Esophagus muscularis mucosa (tissue), 4 donors: Measurements from ENCODE around the gene NT5DC1. TPM values are rescaled to one million over a fixed set of nuclear protein-coding genes. Genes with fewer than 3 reads are reported as not detected.

ENCODE experiments used
- DNase-seq: peaks from one replicate; pipeline ENCODE4 v3.0.0-alpha.2; 2017; ENCODE audit errors: extremely low spot score
- H3K27ac ChIP-seq, 4 donors: fragments of 200-600 bp; sonication (generic); replicated peaks in 1 of 4; 1 replicate in 3 of 4; 2 replicates in 1 of 4; pipeline ENCODE4 v1.5.1; 2016 to 2019; ENCODE audit warnings: mild to moderate bottlenecking in 1 of 4
- H3K27me3 ChIP-seq, 4 donors: fragments of 200-600 bp; sonication (generic); one replicate each; pipeline versions ENCODE4 v1.5.1 to v1.6.0; 2016 to 2019
- H3K36me3 ChIP-seq, 4 donors: fragments of 200-600 bp; sonication (generic); one replicate each; pipeline ENCODE4 v1.5.1; 2016 to 2019
- H3K4me1 ChIP-seq, 4 donors: fragments of 200-600 bp; sonication (generic); one replicate each; pipeline ENCODE4 v1.5.1; 2016 to 2019
- H3K4me3 ChIP-seq, 4 donors: fragments of 200-600 bp; sonication (generic); 1 replicate in 2 of 4; 2 replicates in 2 of 4; pipeline ENCODE4 v1.5.1; 2016 to 2019; ENCODE audit warnings: mild to moderate bottlenecking in 4 of 4, moderate library complexity in 1 of 4
- H3K9me3 ChIP-seq, 4 donors: fragments of 200-600 bp; sonication (generic); 1 replicate in 3 of 4; 2 replicates in 1 of 4; pipeline ENCODE4 v1.5.1; 2016 to 2019
- CTCF ChIP-seq, 3 experiments: fragments of 200-600 bp in 2 of 3; fragments of 450-650 bp in 1 of 3; sonication (generic) in 2 of 3; IDR thresholded peaks; one replicate each; pipeline ENCODE4 v1.5.1; 2017 to 2019; ENCODE audit warnings: antibody characterized with exemption in 3 of 3, mild to moderate bottlenecking in 2 of 3, moderate library complexity in 1 of 3
- EP300 ChIP-seq: sonication (generic); formaldehyde crosslinking; IDR thresholded peaks from one replicate; pipeline ENCODE4 v1.6.1; 2017; ENCODE audit warnings: antibody characterized with exemption
- POLR2A ChIP-seq: fragments of 450-650 bp; IDR thresholded peaks from one replicate; pipeline ENCODE4 v1.6.1; 2017; ENCODE audit warnings: antibody characterized with exemption, moderate library complexity, mild to moderate bottlenecking, low read depth
- POLR2AphosphoS5 ChIP-seq, 2 donors: sonication (generic); formaldehyde crosslinking; IDR thresholded peaks; one replicate each; pipeline ENCODE4 v1.6.1; 2017; ENCODE audit warnings: antibody characterized with exemption in 2 of 2
- WGBS: methylation state at CpG from one replicate; pipeline ENCODE4 v1.1.5; 2018; 5-methylcytosine and 5-hydroxymethylcytosine counted together
- intact Hi-C: fragments of 100-400 bp; cut with DNase I; formaldehyde crosslinking; loops from one replicate; pipeline ENCODE4 v1.15.1; 2023
- total RNA-seq, 4 donors: library from RNA; depleted of rRNA; stranded (reverse); fragments of >200 nt; gene quantifications; one replicate each; pipeline versions ENCODE4 v1.1.0 to v1.2.1, GENCODE V29; 2016

NT5DC1 gene
- total RNA-seq, 4 donors from 2014 or later: 4.1 to 8.4 (median 6.7) TPM

DNA sequence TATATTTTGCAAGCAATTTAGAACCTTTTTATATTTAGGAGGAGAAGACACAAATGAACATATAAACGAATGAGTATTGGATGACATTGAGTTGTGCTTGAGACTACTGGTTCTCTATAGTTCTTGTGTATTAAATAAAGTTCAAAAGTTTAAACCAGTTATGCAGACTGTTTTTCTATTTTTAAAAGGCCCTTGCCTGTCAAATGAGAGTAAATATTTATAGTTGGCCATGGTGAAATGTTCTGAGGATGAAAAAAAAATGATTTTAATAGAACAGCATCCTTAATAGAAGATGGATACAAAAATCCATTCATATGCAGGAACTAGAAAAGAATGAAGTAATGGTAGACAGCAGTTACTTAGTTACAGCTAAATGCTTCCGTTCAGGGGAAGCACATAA lies 88.8 kb downstream of the NT5DC1 start:
- Histone ChIP-seq H3K9me3 (no peaks in the 10 kb centered on the region), H3K4me1 (peaks cover 17 to 33% (median 30%) of the 10 kb centered on the region in 4 donors), H3K27ac (no peak overlapping the region), H3K36me3 (no peaks in the 10 kb centered on the region), H3K27me3 (no peaks in the 10 kb centered on the region), H3K4me3 (no peak overlapping the region)
- no peak for TF ChIP-seq POLR2AphosphoS5 (IDR thresholded peaks at IDR 0.05)
- no peak for TF ChIP-seq POLR2A
- TF ChIP-seq CTCF (IDR thresholded peaks at IDR 0.05): no peak
- no peak for TF ChIP-seq EP300
- 32% methylated on average over 2 of the region's 2 CpGs for WGBS
- intact Hi-C loops: no loop called here
- no peak for DNase-seq

DNA sequence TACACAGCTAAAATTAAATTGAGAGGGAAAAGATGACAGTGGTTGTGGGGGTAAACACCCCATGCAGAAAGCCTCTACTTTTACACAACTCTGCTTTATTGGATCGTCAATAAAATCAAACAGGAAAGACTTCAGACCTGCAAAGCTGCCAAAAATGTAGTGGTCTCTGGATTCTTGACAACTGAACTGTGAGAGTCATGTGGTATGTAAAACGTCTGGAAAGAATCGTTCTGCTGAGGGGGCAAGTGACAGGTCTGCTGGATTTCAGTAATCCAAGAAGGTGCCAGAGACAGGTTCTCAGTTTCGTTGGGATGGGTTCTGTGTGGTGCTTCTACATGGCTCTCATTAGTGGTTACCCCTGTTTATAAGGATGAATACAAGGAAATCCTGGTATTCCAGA lies 89.9 kb downstream of the NT5DC1 start:
- WGBS: 39% methylated on average over 4 of the region's 4 CpGs
- H3K27me3 ChIP-seq: no peaks in the 10 kb centered on the region
- TF ChIP-seq POLR2A: no peak
- no peak for TF ChIP-seq CTCF (IDR thresholded peaks at IDR 0.05)
- no peaks in the 10 kb centered on the region for H3K36me3 ChIP-seq
- intact Hi-C loops: no loop called here
- H3K4me1 ChIP-seq: peaks cover 17 to 33% (median 30%) of the 10 kb centered on the region in 4 donors
- H3K9me3 ChIP-seq: no peaks in the 10 kb centered on the region
- no peak overlapping the region for H3K27ac ChIP-seq
- no peak overlapping the region for H3K4me3 ChIP-seq
- DNase-seq: no peak

GRCh38 chr6:116191881-116192280 lies 91.2 kb downstream of the NT5DC1 start:
- no peak overlapping the region for H3K27ac ChIP-seq
- peaks cover 17 to 33% (median 30%) of the 10 kb centered on the region in 4 donors for H3K4me1 ChIP-seq
- no peaks in the 10 kb centered on the region for H3K9me3 ChIP-seq
- 100% methylated on average over 2 of the region's 2 CpGs for whole genome bisulfite sequencing
- H3K4me3 ChIP-seq: no peak overlapping the region
- no peaks in the 10 kb centered on the region for H3K27me3 ChIP-seq
- no peak for DNase-seq
- no peak for TF ChIP-seq POLR2A
- no peak for TF ChIP-seq CTCF (IDR thresholded peaks at IDR 0.05)
- TF ChIP-seq POLR2AphosphoS5 (IDR thresholded peaks at IDR 0.05): no peak
- intact Hi-C loops: no loop called here
- H3K36me3 ChIP-seq: no peaks in the 10 kb centered on the region

- Histone ChIP-seq H3K9me3 (no peaks in the 10 kb centered on the region), H3K27me3 (no peaks in the 10 kb centered on the region), H3K27ac (no peak overlapping the region), H3K4me1 (peaks cover 17 to 33% (median 30%) of the 10 kb centered on the region in 4 donors), H3K4me3 (no peak overlapping the region), H3K36me3 (no peaks in the 10 kb centered on the region)
- 68% methylated on average over 3 of the region's 3 CpGs for WGBS
- intact Hi-C loops: no loop called here
- TF ChIP-seq EP300: no peak
- TF ChIP-seq POLR2A: no peak
- TF ChIP-seq CTCF (IDR thresholded peaks at IDR 0.05): no peak
- TF ChIP-seq POLR2AphosphoS5 (IDR thresholded peaks at IDR 0.05): no peak
- no peak for DNase-seq
These were observed 92.1 kb downstream of the NT5DC1 start for GRCh38 chr6:116192786-116193185.

- H3K27ac ChIP-seq: no peak overlapping the region
- H3K27me3 ChIP-seq: no peaks in the 10 kb centered on the region
- TF ChIP-seq EP300 (no peak), CTCF (IDR thresholded peaks at IDR 0.05) (no peak), POLR2AphosphoS5 (IDR thresholded peaks at IDR 0.05) (no peak), POLR2A (no peak)
- DNase-seq: no peak
- no peaks in the 10 kb centered on the region for H3K36me3 ChIP-seq
- H3K4me3 ChIP-seq: no peak overlapping the region
- WGBS: 86% methylated on average over 3 of the region's 3 CpGs
- intact Hi-C loops: no loop called here
- peaks cover 6 to 14% (median 9%) of the 10 kb centered on the region in 4 donors for H3K4me1 ChIP-seq
- H3K9me3 ChIP-seq: no peaks in the 10 kb centered on the region
These were observed 96.2 kb downstream of the NT5DC1 start for GRCh38 chr6:116196841-116197240.
